SH-SY5Y (cell line): Measurements from ENCODE around the gene PTPRT.
A peak's percentile ranks its signal among the peaks of the same experiment; 100 is the strongest.

Experiments
- GATA2 ChIP-seq: IDR thresholded peaks from 2 replicates; pipeline ENCODE4 v1.6.1; 2011; ENCODE audit warnings: mild to moderate bottlenecking, low read depth, low read length
- GATA3 ChIP-seq: IDR thresholded peaks from 2 replicates; pipeline ENCODE4 v1.6.1; 2011; ENCODE audit warnings: low read depth, mild to moderate bottlenecking, low read length, moderate library complexity

Gene PTPRT

GRCh38 chr20:42123981-42124473, 1065.7 kb downstream of the PTPRT start:
- TF ChIP-seq GATA2 (peak; percentile 60), GATA3 (no peak)

GRCh38 chr20:42118409-42119125, 1071.1 kb downstream of the PTPRT start:
- TF ChIP-seq GATA2: peak; percentile 22; the same call in 1 of the 2 replicates
- TF ChIP-seq GATA3: no peak

- TF ChIP-seq GATA2 (no peak), GATA3 (no peak)
Measured at GRCh38 chr20:42118001-42118400, 1071.7 kb downstream of the PTPRT start.

GRCh38 chr20:42113236-42113635, 1076.5 kb downstream of the PTPRT start:
- TF ChIP-seq GATA2 (no peak), GATA3 (no peak)

GRCh38 chr20:42112161-42112560, 1077.5 kb downstream of the PTPRT start:
- TF ChIP-seq GATA3 (no peak), GATA2 (no peak)

GRCh38 chr20:42111349-42111748, 1078.4 kb downstream of the PTPRT start:
- no peak for TF ChIP-seq GATA3
- TF ChIP-seq GATA2: no peak

- TF ChIP-seq GATA2: no peak
- no peak for TF ChIP-seq GATA3
Measured at GRCh38 chr20:42110301-42110700, 1079.4 kb downstream of the PTPRT start.

- TF ChIP-seq GATA2 (peak; percentile 92), GATA3 (no peak)
Measured at GRCh38 chr20:42102000-42102399, 1087.7 kb downstream of the PTPRT start.

- TF ChIP-seq GATA2 (peak; percentile 95), GATA3 (peak; percentile 80)
Measured at GRCh38 chr20:42100137-42100704, 1089.5 kb downstream of the PTPRT start.

GRCh38 chr20:42099101-42099500, 1090.6 kb downstream of the PTPRT start:
- TF ChIP-seq GATA2 (no peak), GATA3 (no peak)

- TF ChIP-seq GATA2: 0 out of 2 replicates have a peak, but pooled peaks have one; percentile 26
- no peak for TF ChIP-seq GATA3
Measured at GRCh38 chr20:42098418-42098817, 1091.3 kb downstream of the PTPRT start.

GRCh38 chr20:42097741-42098140, 1092.0 kb downstream of the PTPRT start:
- TF ChIP-seq GATA2 (no peak), GATA3 (no peak)

GRCh38 chr20:42095221-42095620, 1094.5 kb downstream of the PTPRT start:
- no peak for TF ChIP-seq GATA3
- no peak for TF ChIP-seq GATA2

GRCh38 chr20:42093542-42094440, 1095.9 kb downstream of the PTPRT start:
- TF ChIP-seq GATA3: no peak
- no peak for TF ChIP-seq GATA2

- TF ChIP-seq GATA2 (no peak), GATA3 (no peak)
Measured at GRCh38 chr20:42093041-42093440, 1096.7 kb downstream of the PTPRT start.
